Trophoblast cell (in vitro differentiated cells and primary cell): Measurements from ENCODE around the gene CAV2.

Experiments used
- DNase-seq, 2 donors: peaks; one replicate each; pipeline ENCODE4 v3.0.0-alpha.2; 2016
- H2AFZ ChIP-seq: 2 replicates; pipeline ENCODE4 v1.6.1; 2013; ENCODE audit warnings: low read length, moderate library complexity, mild to moderate bottlenecking; ENCODE audit not compliant: insufficient read depth, poor library complexity
- H2AK5ac ChIP-seq: 2 replicates; pipeline ENCODE4 v1.6.1; 2013; ENCODE audit warnings: mild to moderate bottlenecking, low read length
- H2BK120ac ChIP-seq: 2 replicates; pipeline ENCODE4 v1.6.1; 2013; ENCODE audit warnings: low read length, mild to moderate bottlenecking, moderate library complexity; ENCODE audit not compliant: insufficient read depth, poor library complexity
- H2BK12ac ChIP-seq: 2 replicates; pipeline ENCODE4 v1.6.1; 2013; ENCODE audit warnings: mild to moderate bottlenecking, low read length, moderate library complexity
- H2BK5ac ChIP-seq: 2 replicates; pipeline ENCODE4 v1.6.1; 2013; ENCODE audit warnings: low read length, low read depth, moderate library complexity, mild to moderate bottlenecking; ENCODE audit not compliant: poor library complexity
- H3K14ac ChIP-seq: 2 replicates; pipeline ENCODE4 v1.6.1; 2013; ENCODE audit warnings: mild to moderate bottlenecking, low read length
- H3K18ac ChIP-seq: 2 replicates; pipeline ENCODE4 v1.6.1; 2013; ENCODE audit warnings: mild to moderate bottlenecking, low read length
- H3K23ac ChIP-seq: 2 replicates; pipeline ENCODE4 v1.6.1; 2013; ENCODE audit warnings: low read length
- H3K27ac ChIP-seq: 2 replicates; pipeline ENCODE4 v1.5.1; 2013; ENCODE audit warnings: low read depth, mild to moderate bottlenecking, inconsistent platforms, low read length, moderate library complexity
- H3K27me3 ChIP-seq: 2 replicates; pipeline ENCODE4 v1.6.1; 2013; ENCODE audit warnings: inconsistent platforms, mild to moderate bottlenecking, low read length, moderate library complexity; ENCODE audit not compliant: insufficient read depth
- H3K36me3 ChIP-seq, 2 experiments: 1 replicate in 1 of 2; 2 replicates in 1 of 2; pipeline ENCODE4 v1.6.1; 2013; ENCODE audit warnings: low read length in 2 of 2, mild to moderate bottlenecking in 2 of 2, moderate library complexity in 1 of 2; ENCODE audit not compliant: insufficient read depth in 2 of 2, control insufficient read depth in 1 of 2
- H3K4ac ChIP-seq: 2 replicates; pipeline ENCODE4 v1.6.1; 2013; ENCODE audit warnings: low read depth, mild to moderate bottlenecking, low read length, moderate library complexity
- H3K4me1 ChIP-seq, 2 experiments: 1 replicate in 1 of 2; 2 replicates in 1 of 2; pipeline ENCODE4 v1.6.1; 2013; ENCODE audit warnings: low read length in 2 of 2, mild to moderate bottlenecking in 2 of 2, moderate library complexity in 1 of 2; ENCODE audit not compliant: insufficient read depth in 2 of 2, control insufficient read depth in 1 of 2
- H3K4me2 ChIP-seq: 2 replicates; pipeline ENCODE4 v1.6.1; 2013; ENCODE audit warnings: inconsistent platforms, mild to moderate bottlenecking, low read length, moderate library complexity
- H3K4me3 ChIP-seq: 2 replicates; pipeline ENCODE4 v1.5.1; 2013; ENCODE audit warnings: mild to moderate bottlenecking, low read depth, low read length, inconsistent platforms
- H3K79me1 ChIP-seq: one replicate; pipeline ENCODE4 v1.6.1; 2013; ENCODE audit warnings: low read length
- H3K79me2 ChIP-seq: 2 replicates; pipeline ENCODE4 v1.6.1; 2013; ENCODE audit warnings: low read length, mild to moderate bottlenecking; ENCODE audit not compliant: control insufficient read depth, insufficient read depth, poor library complexity
- H3K9ac ChIP-seq: 2 replicates; pipeline ENCODE4 v1.6.1; 2013; ENCODE audit warnings: mild to moderate bottlenecking, low read length
- H3K9me3 ChIP-seq: 2 replicates; pipeline ENCODE4 v1.6.1; 2013; ENCODE audit warnings: low read depth, mild to moderate bottlenecking, control low read depth, inconsistent platforms, low read length; ENCODE audit not compliant: insufficient read depth
- H4K12ac ChIP-seq: 2 replicates; pipeline ENCODE4 v1.6.1; 2013; ENCODE audit warnings: low read depth, mild to moderate bottlenecking, low read length, moderate library complexity
- H4K8ac ChIP-seq: 2 replicates; pipeline ENCODE4 v1.6.1; 2013; ENCODE audit warnings: low read depth, mild to moderate bottlenecking, low read length, moderate library complexity
- H4K91ac ChIP-seq: one replicate; pipeline ENCODE4 v1.6.1; 2013; ENCODE audit warnings: low read depth, mild to moderate bottlenecking, low read length, moderate library complexity
- WGBS: extraction: QIAGEN DNeasy Blood & Tissue Kit; methylation state at CpG from one replicate; pipeline ENCODE4 v1.1.7; 2013; ENCODE audit warnings: missing lambda C conversion rate; ENCODE audit not compliant: insufficient read length, insufficient coverage; ENCODE audit errors: extremely low coverage; 5-methylcytosine and 5-hydroxymethylcytosine counted together

The CAV2 gene

DNA sequence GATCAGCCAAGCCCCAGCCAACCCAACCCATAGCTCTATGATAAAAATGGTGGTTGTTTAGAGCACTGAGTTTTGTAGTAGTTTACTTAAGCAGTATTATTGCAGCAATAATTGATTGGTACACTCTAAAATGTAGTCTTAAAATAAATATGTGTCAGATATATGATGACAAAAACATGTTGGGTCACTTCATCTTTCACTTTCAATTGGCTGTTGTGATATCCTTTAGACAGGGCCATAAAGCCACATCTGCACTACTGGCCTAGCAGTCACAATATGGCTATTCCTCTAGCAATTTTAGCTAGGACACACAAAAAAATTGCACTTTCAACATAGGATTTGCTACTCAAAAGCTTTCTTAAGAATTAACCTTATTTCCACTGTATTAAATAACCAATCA is 19.4 kb downstream of the CAV2 start:
- Histone ChIP-seq H3K36me3 (no peaks in the 10 kb centered on the region), H2AFZ (no peak overlapping the region), H3K23ac (no peak overlapping the region), H3K79me1 (no peaks in the 10 kb centered on the region), H4K8ac (no peak overlapping the region), H3K4me3 (no peak overlapping the region), H3K4me1 (no peaks in the 10 kb centered on the region), H4K91ac (no peak overlapping the region), H3K9me3 (no peaks in the 10 kb centered on the region), H3K27me3 (no peaks in the 10 kb centered on the region), H3K79me2 (no peaks in the 10 kb centered on the region), H3K4ac (no peak overlapping the region), H4K12ac (no peak overlapping the region), H2AK5ac (no peak overlapping the region), H3K14ac (no peak overlapping the region), H3K4me2 (no peak overlapping the region), H2BK12ac (no peak overlapping the region), H2BK120ac (peak overlapping the region; percentile 6), H3K9ac (no peak overlapping the region), H3K18ac (no peak overlapping the region), H2BK5ac (no peak overlapping the region), H3K27ac (no peak overlapping the region)
- no peak for DNase-seq

DNA sequence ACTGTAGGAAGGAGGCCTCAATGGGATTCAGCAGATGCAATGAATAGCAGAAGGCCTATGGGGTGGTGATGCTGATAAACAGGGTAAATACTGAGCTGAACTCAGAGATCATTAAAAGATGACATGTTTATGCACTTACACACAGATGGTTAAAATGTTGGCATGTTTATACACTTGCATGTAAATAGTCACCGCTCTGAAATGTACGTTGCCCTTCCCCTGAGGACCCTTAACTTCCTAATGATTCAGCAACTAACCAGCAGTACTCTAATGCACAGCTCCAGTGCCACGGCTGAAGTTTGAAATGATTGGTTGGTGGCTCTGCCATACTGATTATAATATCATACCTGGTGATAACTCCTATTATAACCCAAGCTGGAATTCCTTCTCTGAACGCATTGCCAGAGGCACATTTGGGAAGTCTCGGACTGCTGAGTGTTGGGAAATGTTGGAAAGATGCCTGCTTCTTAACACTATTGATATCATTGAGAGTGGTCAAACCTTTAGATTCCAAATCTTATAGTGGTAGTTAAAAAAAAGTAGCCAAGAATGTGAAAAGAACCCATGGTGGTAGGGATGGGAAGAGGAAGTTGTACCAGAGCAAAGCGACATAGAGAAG is 21.6 kb downstream of the CAV2 start:
- no peak overlapping the region for H3K18ac ChIP-seq
- WGBS, result no CpG with 5 or more reads among the region's 6 CpGs
- H2AFZ ChIP-seq, result no peak overlapping the region

DNA sequence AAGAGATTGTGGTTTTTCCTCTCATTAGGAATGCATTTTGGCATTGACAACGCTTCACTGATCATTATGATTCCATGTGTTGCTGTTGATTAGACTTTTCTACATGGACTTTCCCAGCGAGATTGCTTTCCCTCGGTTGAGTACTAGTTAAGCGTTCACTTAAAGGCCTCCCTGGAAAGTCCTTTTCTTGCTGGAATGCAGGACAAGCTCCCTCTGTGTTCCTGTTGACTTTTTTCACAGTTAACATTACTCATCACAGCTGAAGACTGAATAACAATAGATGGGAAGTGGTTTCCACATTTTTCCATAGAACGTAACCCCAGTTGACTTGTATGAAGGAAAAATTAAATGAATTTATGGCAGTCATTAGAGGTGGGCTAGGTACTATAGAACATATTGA is 22.7 kb downstream of the CAV2 start:
- no CpG with 5 or more reads among the region's 5 CpGs for WGBS
- peaks cover 12 to 17% of the 10 kb centered on the region in 2 experiments for H3K4me1 ChIP-seq
- no peak overlapping the region for H3K4me3 ChIP-seq
- no peak overlapping the region for H2BK5ac ChIP-seq
- H3K23ac ChIP-seq, result no peak overlapping the region
- H3K9ac ChIP-seq, result no peak overlapping the region
- H3K14ac ChIP-seq, result no peak overlapping the region
- H2AK5ac ChIP-seq, result no peak overlapping the region
- no peaks in the 10 kb centered on the region for H3K79me2 ChIP-seq
- no peak overlapping the region for H4K91ac ChIP-seq
- H3K36me3 ChIP-seq, result no peaks in the 10 kb centered on the region
- H3K27ac ChIP-seq, result no peak overlapping the region
- H2BK12ac ChIP-seq, result no peak overlapping the region
- H3K27me3 ChIP-seq, result peaks cover 6% of the 10 kb centered on the region
- peaks cover 6% of the 10 kb centered on the region for H3K79me1 ChIP-seq
- H3K18ac ChIP-seq, result no peak overlapping the region
- no peak overlapping the region for H4K12ac ChIP-seq
- H2BK120ac ChIP-seq, result no peak overlapping the region
- H4K8ac ChIP-seq, result no peak overlapping the region
- no peak overlapping the region for H3K4ac ChIP-seq
- no peak for DNase-seq
- H2AFZ ChIP-seq, result no peak overlapping the region
- H3K4me2 ChIP-seq, result no peak overlapping the region
- no peaks in the 10 kb centered on the region for H3K9me3 ChIP-seq

More for the DNA sequence above, 21.6 kb downstream of the CAV2 start:
- no peak overlapping the region for H3K9ac ChIP-seq
- H3K27me3 ChIP-seq, result peaks cover 6% of the 10 kb centered on the region
- H4K91ac ChIP-seq, result no peak overlapping the region
- peaks cover 8 to 13% of the 10 kb centered on the region in 2 experiments for H3K4me1 ChIP-seq
- H2AK5ac ChIP-seq, result no peak overlapping the region
- H3K36me3 ChIP-seq, result no peaks in the 10 kb centered on the region
- no peaks in the 10 kb centered on the region for H3K9me3 ChIP-seq
- no peak overlapping the region for H3K23ac ChIP-seq
- H4K12ac ChIP-seq, result no peak overlapping the region
- H2BK12ac ChIP-seq, result no peak overlapping the region
- no peak overlapping the region for H4K8ac ChIP-seq
- peaks cover 6% of the 10 kb centered on the region for H3K79me1 ChIP-seq
- H3K4me2 ChIP-seq, result no peak overlapping the region
- H3K27ac ChIP-seq, result no peak overlapping the region
- no peaks in the 10 kb centered on the region for H3K79me2 ChIP-seq
- no peak overlapping the region for H3K4me3 ChIP-seq
- no peak overlapping the region for H3K14ac ChIP-seq
- no peak overlapping the region for H2BK120ac ChIP-seq
- H2BK5ac ChIP-seq, result no peak overlapping the region
- peak; percentile 39 to 50 for DNase-seq
- no peak overlapping the region for H3K4ac ChIP-seq

DNA sequence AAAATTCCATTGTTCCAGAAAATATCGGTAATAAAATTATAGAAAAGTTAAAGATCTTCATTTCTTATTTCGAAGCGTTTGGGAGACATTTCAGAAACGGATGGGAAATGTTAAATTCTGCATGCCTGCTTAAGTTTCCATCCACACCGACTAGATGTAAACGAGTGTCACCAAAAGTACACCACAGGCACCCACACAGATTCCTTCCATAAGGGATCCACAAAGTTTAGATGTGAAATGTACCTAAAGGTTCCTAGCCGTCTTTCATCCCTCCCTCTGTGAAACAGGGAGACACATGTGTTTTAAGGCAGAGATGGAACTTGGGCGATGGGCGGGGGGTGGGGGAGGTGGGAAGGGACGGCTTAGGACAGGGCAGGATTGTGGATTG is 24.7 kb downstream of the CAV2 start:
- Histone ChIP-seq H4K12ac (no peak overlapping the region), H3K4me2 (peak overlapping the region; percentile 83), H3K23ac (no peak overlapping the region), H3K4ac (no peak overlapping the region), H3K9me3 (no peaks in the 10 kb centered on the region), H4K91ac (no peak overlapping the region), H3K79me2 (no peaks in the 10 kb centered on the region), H3K18ac (no peak overlapping the region), H3K4me1 (peaks cover 12 to 19% of the 10 kb centered on the region in 2 experiments), H3K36me3 (no peaks in the 10 kb centered on the region), H2AFZ (no peak overlapping the region), H2BK120ac (no peak overlapping the region), H3K27ac (no peak overlapping the region), H4K8ac (no peak overlapping the region), H3K9ac (no peak overlapping the region), H2BK12ac (no peak overlapping the region), H3K79me1 (peaks cover 6% of the 10 kb centered on the region), H2BK5ac (no peak overlapping the region), H3K4me3 (no peak overlapping the region), H2AK5ac (no peak overlapping the region), H3K27me3 (peaks cover 6% of the 10 kb centered on the region), H3K14ac (no peak overlapping the region)
- WGBS, result no CpG with 5 or more reads among the region's 10 CpGs
- DNase-seq, result no peak
